WTC11 (cell line): ENCODE measurements around the gene FAF1.
"Not testable (repeated sequence)": the region's sequence is repeated elsewhere in the genome, so short reads cannot be mapped to it uniquely, and the experiment has no call there.

Experiments used
- E2F5 ChIP-seq: sonication (generic); formaldehyde crosslinking; IDR thresholded peaks from 2 replicates; pipeline ENCODE4 v1.8.1; 2022; ENCODE audit warnings: mild to moderate bottlenecking, moderate library complexity, missing genetic modification reagents
- FOXJ3 ChIP-seq: sonication (generic); formaldehyde crosslinking; IDR thresholded peaks from 2 replicates; pipeline ENCODE4 v1.9.0; 2021; ENCODE audit warnings: missing genetic modification reagents, mild to moderate bottlenecking, borderline replicate concordance
- FOXP4 ChIP-seq: sonication (generic); formaldehyde crosslinking; IDR thresholded peaks from 2 replicates; pipeline ENCODE4 v1.8.0; 2022; ENCODE audit warnings: mild to moderate bottlenecking, missing genetic modification reagents
- MAX ChIP-seq: sonication (generic); formaldehyde crosslinking; IDR thresholded peaks from 2 replicates; pipeline ENCODE4 v1.8.0; 2022; ENCODE audit warnings: mild to moderate bottlenecking, missing genetic modification reagents
- MXD4 ChIP-seq: fragments of 250-450 bp; sonication (Bioruptor Pico); IDR thresholded peaks from 2 replicates; pipeline ENCODE4 v1.8.0; 2021; ENCODE audit warnings: mild to moderate bottlenecking, moderate library complexity, borderline replicate concordance
- ZNF281 ChIP-seq: sonication (generic); formaldehyde crosslinking; IDR thresholded peaks from 2 replicates; pipeline ENCODE4 v1.8.0; 2023; ENCODE audit warnings: mild to moderate bottlenecking, missing genetic modification reagents
- TF ChIP-seq, protein P1 (sequence below): fragments of 200-600 bp; IDR thresholded peaks from 2 replicates; pipeline ENCODE4 v1.8.0; 2022; ENCODE audit warnings: antibody characterized with exemption

- TF ChIP-seq MXD4 (CRISPR knock-in tag); ZNF281 (CRISPR knock-in tag); MAX (CRISPR knock-in tag); FOXJ3; FOXP4 (CRISPR knock-in tag); E2F5 (CRISPR knock-in tag): not testable (repeated sequence)
- TF ChIP-seq, protein P1, sequence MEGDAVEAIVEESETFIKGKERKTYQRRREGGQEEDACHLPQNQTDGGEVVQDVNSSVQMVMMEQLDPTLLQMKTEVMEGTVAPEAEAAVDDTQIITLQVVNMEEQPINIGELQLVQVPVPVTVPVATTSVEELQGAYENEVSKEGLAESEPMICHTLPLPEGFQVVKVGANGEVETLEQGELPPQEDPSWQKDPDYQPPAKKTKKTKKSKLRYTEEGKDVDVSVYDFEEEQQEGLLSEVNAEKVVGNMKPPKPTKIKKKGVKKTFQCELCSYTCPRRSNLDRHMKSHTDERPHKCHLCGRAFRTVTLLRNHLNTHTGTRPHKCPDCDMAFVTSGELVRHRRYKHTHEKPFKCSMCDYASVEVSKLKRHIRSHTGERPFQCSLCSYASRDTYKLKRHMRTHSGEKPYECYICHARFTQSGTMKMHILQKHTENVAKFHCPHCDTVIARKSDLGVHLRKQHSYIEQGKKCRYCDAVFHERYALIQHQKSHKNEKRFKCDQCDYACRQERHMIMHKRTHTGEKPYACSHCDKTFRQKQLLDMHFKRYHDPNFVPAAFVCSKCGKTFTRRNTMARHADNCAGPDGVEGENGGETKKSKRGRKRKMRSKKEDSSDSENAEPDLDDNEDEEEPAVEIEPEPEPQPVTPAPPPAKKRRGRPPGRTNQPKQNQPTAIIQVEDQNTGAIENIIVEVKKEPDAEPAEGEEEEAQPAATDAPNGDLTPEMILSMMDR: not testable (repeated sequence)
These were observed 203.5 kb downstream of the FAF1 start for GRCh38 chr1:50756543-50756942.
